HG02798 (cell line): ENCODE results near the gene RHCE.
"Not testable (repeated sequence)": the region's sequence is repeated elsewhere in the genome, so short reads cannot be mapped to it uniquely, and the experiment has no call there.

Experiments
- ATAC-seq: cut with Tn5 transposase; IDR thresholded peaks from one replicate; pipeline ENCODE4 v1.9.1; 2021; ENCODE audit warnings: mild to moderate bottlenecking; ENCODE audit not compliant: unreplicated experiment, poor library complexity

RHCE gene

DNA sequence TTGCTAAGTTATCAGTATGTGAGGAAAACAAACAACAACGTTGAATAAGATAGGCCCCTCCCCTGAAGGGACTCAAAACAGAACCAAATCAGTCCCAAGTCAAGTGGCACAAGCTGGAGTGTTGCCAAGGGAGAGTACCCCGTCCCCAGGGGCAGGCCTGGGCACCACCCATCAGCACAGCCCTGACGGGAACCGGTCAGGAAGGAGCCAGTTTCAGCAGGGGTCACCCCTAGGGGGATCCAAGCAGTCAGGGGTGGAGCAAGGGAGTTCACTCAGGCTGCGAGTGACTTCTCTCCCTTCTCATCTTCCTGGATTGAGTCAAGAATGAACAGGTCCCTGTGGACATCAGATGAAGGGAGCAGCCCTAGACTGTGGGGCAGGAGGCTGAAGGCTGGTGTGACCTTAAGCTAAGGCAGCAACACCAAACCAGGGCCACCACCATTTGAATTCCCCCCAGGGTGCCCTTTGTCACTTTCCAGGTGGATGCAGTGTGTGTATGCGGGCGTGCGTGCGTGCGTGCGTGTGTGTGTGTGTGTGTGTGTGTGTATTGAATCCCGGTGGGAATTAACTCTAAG lies 14.8 kb downstream of the RHCE start:
- not testable (repeated sequence) for ATAC-seq

DNA sequence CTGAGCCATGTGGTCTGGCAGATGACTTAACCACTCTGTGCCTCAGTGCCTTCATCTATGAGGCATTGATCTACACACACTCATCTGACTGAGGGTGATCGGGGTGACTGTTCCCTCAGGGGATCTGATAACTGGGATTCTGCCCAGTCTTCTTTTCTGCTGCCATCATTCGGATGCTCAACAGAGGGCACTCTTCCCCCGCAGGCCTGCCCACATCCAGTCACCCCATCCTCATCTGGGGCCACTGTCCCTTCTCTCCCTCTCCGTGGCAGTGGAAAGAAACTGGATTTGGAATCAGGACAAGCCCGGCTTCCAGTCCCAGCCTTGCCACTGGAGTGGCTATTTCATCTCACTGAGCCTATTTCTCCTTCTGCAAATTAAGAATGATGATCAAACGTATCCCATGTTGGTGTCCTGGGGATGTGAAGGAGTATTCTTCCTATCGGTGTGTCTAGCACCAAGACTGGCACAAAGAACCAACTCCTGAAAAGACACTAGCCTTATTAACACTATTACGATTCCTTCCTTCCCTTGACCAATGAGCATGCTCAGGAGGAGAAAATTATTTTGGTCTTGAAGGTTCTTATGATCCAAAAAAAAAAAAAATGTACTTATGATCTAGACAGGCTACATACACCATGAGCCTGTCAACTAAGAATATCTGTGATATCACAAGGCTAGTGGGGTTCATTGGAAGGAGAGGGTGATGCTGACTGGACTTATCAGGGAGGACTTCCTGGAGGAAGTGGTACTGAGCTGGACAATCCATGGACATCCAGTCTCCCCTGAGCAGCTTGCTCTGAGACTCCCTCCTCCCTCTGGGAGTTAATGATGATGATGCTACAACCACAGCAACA lies 17.4 kb downstream of the RHCE start:
- not testable (repeated sequence) for ATAC-seq

DNA sequence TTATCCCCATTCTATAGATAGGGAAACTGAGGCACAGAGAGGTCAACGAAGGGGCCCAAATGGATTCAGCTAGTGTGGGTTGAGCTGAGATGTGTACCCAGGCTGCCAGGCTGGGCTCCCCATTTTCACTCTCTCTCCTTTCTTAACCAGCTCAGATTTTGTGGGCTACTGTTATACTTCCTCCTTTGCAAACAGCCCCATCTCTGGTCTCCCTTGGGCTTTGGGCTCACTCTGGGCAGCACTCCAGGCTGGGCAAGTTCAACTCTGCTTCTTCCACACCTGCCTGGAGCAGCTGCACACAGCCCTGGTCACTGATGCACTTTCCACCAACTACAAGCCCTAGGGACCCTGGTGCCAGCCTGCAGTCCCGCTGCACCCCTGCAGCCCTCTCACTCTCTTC lies 22.5 kb downstream of the RHCE start:
- ATAC-seq, result not testable (repeated sequence)

DNA sequence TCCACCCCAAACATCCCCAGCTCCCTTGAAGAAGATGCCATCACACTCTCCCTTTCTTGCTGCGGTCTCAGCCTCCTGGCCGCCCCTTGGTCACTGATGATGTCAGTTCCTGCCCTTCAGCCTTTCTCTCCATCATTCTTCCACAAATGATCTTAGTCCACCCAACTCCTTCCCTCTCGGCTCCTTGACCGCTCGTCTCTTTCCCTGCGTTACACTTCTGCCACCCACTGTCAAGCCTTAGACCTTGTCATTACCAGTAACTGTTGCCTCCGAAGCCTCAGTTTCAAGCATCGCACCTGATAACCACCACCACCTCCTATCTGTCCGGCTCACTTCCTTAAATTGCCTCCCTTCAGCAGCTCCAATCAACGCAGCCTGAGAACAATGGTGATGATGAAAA lies 23.1 kb downstream of the RHCE start:
- ATAC-seq, result not testable (repeated sequence)

DNA sequence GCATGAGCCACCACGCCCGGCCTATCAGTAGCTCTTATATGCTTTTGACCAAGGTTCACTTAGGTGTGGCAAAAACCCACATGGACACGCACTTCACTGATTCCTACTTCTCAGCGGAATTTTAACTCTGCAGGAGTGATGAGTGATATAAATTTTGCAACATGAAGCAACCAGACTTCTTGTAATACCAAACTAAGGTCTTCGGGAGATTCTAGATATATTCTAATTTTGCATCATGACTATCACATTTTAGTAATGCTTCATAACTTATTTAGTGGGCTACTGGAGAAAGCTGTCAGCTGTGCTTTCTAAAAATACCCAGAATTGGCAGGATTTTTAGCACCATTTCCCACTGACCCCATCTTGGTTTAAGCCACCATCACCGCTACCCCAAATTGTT lies 27.8 kb downstream of the RHCE start:
- no peak for ATAC-seq

DNA sequence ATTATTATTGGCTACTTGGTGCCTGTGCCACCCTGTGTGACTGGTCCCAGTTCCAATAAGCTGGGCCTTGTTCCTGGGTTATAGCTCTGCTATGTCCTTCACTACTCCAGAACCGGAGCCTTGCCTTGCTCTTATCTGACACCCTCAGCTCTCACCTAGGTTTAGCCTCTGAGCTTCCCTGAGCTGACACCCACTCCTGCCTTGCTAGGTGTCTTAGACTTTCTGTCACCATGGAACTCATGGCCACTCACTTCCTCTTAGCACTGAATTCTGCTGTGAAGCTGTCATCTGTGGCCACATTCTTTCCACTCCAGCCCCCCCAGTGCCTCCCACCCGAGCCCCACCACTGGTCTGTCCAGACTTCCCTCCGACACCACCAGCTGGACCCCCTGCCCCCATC lies 30.9 kb downstream of the RHCE start:
- not testable (repeated sequence) for ATAC-seq

DNA sequence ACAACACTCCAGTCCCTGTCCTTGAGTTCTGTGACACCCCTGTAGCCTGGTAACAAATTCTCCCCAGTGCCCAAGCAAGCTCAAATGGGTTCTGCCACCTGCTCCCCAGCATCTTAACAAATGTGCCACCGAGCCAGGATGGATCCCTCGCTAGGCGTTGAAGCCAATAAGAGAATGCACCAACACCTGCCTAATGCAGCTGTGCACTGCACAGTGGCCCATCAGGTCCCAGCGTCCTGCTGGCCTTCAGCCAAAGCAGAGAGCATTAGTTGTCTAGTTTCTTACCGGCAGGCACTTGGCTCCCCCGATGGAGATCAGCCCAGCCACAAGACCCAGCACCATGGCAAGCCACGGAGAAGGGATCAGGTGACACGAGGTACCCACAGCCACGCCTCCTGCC lies 31.9 kb downstream of the RHCE start:
- not testable (repeated sequence) for ATAC-seq

DNA sequence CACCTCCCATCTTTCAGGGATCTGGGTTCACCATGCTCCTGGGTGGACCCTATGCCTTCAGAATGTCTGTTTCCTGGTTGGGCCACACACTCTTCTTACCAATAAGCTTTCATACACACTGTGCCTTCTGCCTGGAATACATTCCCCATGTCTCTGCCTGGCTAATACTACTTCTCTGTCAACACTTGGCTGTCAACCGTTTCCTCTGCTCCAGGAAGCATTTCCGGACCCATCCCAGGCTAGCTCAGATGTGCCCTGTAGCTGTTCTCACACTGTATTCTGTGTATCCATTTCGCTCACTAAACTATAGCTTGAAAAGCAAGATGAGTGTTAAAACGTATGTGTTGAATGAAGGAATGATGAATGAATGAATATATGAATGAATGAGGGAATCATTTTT lies 33.5 kb downstream of the RHCE start:
- ATAC-seq, result not testable (repeated sequence)

DNA sequence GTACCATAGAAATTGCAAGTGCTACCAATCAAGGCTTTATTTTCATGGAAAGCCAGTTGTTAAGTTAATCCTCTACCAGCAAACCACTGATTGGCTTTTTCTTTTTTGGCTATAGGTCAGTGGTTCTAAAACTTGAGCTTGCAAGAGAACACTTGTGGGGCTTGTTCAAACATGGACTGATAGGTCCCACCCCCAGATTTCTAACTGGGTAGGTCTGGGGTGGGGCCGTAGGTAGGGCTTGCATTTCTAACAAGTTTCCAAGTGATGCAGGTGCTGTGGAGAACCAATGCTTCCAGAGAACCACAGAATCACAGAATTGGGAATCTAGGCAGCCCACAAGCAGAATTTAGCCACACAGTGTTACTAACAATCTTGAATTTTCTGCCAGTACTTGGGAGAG lies 36.8 kb downstream of the RHCE start:
- ATAC-seq, result not testable (repeated sequence)

DNA sequence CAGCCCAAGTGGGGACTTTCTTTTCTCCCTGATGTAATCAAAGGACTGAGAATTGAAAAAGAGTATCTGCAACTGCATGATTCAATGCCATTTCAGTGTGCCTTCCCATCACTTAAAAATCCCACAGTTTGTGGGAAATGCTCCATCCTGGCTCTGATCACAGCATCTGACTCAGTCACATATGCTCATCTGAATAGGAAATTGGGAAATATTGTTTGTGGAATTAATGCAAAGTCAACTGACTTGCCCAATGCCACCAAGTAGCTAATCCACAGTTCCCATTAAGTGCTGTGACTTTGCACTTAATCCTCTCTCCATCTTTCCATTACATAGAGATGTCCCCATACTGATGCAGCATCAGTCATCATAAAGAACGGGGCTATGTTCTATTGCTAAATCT lies 37.5 kb downstream of the RHCE start:
- ATAC-seq, result not testable (repeated sequence)

DNA sequence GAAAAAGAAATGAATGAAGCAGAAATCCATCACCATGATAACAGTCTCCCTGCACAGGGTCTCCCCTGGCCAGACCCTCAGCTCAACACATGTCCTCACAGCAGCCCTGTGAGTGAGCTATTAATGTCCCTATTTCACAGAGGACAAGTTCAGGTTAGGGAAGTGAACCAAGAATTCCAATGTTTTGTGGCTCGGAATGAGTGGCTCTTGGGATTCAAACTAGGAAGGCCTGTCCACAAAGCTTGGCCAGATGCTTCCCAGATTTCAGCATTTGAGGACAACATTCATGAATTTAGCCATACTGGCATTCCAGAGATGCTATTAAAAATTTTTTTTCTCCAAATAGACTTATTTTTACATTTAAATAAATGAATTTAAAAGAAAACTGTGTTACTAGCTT lies 38.1 kb downstream of the RHCE start:
- ATAC-seq, result not testable (repeated sequence)

DNA sequence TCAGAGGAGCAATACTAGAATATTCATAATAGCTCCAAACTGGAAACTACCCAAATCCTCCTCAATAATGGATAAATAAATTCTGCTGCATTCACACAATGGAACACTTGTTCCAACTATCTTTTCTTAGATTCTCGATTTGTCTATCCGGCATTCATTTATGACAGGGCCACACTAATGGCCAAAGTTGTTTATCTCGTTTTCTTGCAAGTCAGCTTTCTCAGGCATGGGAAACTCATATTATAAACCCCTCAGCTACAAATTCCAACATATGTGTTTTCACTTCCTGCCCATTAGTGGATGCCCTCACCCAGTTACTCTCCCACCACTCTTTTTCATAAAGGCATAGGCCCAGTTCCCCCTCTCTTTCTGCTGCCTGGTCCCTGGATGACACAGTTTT lies 42.3 kb downstream of the RHCE start:
- not testable (repeated sequence) for ATAC-seq

DNA sequence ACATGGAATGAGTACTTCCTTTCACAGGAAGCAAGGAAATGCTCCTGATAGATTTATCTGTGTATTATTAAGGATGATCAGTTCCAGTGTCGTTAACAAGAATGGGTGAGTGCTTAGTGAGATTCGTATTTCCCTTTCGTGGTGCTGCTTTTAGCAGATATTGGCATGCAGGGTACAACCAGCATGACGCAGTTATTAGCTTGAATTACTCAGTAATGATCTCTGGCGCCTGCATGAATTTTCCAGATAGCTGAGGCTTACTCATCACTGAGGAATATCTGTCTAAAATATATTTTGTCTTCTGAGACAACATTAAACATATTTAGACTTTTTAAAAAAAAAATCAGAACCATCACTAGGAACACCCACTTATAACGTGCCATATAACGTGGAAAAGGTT lies 48.9 kb downstream of the RHCE start:
- ATAC-seq, result not testable (repeated sequence)

DNA sequence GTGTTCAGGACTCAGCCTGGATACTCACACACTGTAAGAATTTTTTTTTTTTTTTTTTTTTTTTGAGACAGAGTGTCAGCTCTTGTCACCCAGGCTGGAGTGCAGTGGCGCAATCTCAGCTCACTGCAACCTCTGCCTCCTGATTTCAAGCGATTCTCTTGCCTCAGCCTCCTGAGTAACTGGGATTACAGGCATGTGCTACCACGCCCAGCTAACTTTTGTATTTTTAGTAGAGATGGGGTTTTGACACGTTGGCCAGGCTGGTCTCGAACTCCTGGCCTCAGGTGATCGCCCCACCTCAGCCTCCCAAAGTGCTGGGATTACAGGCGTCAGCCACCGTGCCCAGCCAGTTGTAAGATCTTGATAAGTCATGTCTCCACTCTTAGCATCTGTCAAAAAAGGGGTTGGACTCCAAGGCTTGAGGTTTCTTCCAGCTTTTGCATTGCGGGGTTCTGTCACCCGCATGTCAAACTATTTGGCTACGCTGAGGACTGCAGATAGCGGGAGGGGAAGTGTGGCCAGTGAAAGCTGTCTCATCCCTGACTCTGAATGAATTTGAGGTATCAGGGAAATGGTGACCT lies 50.8 kb downstream of the RHCE start:
- ATAC-seq, result not testable (repeated sequence)

DNA sequence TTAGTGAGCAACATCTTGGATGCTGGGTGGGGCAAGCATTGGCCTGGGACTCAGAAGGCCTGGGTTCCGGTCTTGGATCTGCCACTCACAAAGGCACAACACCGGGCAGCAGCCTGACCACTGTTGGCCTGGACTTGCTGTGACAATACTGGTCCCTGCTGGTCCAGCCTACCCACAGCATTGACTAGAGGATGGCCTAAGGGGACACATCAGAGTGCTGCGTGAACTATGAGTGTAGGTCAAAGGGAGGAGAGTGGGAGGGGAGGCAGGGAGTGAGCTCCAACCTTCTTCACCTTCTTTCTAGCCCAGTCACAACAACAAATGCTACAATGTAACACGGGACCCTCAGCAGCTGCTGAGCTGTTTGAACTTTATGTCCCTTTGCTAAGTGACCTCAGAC lies 51.4 kb downstream of the RHCE start:
- no peak for ATAC-seq

DNA sequence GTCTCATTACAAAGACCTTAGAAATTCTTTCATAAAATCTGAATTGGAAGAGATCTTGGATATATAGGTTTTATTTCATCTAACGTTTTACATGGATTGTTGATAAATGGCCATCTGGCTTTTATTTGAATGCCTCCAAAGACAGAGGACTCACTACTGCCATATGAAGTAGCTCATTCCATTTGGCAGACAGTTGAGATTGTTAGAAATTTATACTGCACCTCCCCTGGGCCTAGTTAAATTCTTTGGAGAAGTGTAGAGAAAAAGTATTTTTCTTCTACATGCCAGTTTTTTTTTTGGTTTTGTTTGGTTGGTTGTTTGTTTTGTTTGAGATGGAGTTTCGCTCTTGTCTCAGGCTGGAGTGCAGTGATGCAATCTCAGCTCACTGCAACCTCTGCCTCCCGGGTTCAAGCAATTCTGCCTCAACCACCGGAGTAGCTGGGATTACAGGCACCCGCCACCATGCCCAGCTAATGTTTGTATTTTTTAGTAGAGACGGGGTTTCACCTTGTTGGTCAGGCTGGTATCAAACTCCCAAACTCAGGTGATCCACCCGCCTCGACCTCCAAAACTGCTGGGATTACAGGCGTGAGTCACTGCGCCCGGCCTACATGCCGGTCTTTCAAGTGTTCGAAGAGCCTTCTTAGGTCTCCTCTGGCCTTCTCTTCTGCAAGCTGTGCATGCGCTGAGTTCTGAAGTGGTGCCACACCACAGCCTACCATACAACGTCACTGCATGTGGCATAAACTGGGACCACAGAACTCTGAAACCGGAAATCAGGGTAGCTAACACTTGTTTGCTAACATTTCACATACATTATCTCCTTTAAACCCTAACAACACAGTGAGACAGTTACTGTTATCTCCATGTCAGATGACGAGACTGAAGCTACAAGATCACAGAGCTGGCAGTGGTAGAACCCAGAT lies 57.7 kb downstream of the RHCE start:
- ATAC-seq, result not testable (repeated sequence)

DNA sequence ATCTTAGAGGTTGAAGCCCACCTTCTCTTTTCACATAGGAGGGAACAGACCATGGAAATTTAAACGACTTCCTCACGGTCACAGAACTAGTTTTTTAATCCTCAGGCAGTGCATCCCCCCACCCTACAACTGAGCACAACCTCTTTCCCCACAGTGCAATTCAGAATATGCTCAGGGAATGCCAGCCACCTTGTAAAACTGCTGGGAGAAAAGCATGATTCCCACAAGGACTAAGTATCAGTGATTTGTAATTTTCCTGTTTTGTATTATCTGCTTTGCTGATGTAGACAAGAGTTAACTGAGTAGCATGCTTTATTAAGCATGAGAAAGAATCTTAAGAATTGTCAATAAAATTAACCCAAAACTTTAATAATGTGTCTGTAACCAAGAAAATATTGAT lies 58.7 kb downstream of the RHCE start:
- ATAC-seq, result no peak

DNA sequence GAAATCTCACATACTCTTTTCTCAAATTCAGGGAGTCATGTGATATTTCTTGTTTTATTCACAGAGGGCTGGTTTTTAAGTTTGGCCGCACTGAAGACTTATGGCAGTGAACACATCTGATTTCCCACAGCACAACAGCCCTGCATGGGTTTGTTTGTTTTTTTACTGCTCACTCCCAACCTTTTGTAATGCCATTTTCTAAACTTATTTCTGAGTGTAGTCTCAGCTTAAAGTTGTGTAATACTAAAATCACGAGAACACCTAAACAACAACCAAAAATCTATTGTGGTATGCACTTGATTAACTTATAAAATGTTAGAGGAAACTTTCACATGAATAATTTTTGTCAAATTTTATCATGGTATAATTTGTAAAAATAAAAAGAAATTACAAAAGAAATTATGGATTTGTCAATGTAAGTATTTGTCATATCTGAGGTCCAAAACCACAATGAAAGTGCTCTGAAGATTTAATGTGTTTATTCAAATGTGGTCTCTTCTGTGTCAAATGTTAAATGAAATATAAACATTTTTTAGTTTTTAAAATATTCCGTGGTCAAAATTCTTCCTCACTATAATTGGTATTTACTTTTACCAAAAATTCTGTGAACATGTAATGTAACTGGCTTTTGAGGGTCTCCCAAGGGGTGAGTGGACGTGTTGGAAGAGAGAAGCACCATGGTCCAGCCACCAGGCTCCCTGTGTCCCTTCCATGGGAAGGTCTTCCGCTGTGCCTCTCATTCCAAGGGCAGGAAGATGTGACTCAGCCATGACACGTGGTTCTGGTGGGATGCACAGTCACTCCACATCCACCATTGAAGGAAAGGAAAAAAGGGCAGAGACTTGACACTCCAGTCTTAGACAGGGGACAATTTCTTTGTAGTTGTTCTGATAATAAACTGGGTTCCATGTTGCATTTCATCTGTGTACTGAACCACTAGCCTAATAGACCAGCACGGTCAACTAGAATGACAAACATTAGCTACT lies 59.7 kb downstream of the RHCE start:
- no peak for ATAC-seq

DNA sequence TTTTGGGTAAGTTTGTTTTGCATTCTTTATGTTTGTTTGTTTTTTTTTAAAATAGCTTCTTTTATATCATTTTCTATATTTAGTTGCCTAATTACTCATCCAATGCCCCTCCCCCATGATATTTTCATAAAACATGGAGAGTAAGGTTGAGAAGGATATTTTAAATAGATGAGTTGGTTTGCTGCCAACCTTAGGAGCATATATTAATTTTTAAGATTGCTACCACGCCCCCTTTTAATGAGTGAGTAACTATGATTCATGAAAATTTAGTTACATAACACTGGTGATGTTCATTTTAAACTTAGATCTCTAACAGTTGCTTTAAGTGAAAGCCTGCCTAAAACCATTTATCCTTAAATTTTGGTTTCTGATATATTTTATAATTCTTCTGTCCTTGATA lies 63.8 kb downstream of the RHCE start:
- ATAC-seq, result no peak
